Stimulated activated CD4-positive, alpha-beta T cell treated with anti-CD3 and anti-CD28 coated beads, Interleukin-4, amount 100 ng/mL, for 4 hours (primary cell): ENCODE measurements around the gene CPAMD8.
"Not testable (repeated sequence)": the region's sequence is repeated elsewhere in the genome, so short reads cannot be mapped to it uniquely, and the experiment has no call there.

Source experiments
- DNase-seq, 2 experiments: peaks; one replicate each; pipeline ENCODE4 v3.0.0-alpha.2; 2020

The CPAMD8 gene

DNA sequence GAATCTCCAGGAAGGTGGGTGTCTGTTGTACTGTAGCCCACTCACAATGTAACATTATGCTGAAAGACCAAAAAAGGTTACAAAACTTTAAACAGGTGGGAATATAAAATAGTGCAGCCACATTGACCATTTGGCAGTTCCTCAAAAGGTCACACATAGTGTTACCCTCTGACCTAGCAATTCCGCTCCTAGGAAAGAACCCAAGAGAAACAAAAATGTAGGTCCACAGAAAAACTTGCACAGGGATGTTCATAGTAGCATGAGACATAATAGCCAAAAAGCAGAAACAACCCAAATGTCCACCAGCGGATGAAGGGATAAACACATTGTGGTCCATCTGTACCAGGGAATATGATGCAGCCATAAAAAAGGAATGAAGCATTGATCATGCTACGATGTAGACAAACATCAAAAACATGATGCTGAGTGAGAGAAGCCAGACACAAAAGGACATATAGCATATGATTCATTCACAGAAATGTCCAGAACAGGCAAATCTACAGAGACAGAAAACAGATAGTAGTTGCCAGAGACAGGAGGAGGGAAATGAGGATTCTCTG lies 27.9 kb downstream of the CPAMD8 start:
- DNase-seq: no peak

DNA sequence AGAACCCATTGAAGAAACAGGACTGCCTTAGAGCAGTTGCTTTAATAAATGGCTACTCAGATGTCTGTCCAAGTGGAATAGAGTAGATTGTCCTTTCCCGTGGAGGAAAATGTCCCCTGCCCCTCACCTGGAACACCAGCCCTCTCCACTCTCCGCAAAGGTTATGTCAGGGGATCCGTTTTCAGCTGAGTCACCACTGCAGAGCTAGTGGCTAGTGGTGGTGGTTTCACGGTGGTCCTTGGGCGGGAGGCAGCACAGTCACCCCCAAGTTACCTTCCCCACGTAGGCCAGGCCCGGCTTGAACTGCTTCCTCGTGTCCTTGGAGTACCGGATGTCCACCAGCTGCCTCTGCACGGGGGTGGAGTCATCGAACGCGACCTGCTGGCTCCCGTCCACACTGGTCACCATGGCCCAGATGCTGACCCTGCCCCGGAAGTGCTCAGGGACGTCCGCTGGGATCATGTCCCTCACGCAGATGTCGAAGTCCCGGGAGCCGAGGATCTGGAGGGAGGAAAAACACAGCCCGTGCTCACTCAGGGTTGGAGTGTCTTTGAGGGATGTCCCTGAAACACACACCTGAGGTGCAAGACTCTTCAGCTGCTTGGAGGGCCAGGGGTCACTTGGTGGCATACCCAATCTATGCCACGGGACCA lies 29.6 kb downstream of the CPAMD8 start:
- not testable (repeated sequence) for DNase-seq

DNA sequence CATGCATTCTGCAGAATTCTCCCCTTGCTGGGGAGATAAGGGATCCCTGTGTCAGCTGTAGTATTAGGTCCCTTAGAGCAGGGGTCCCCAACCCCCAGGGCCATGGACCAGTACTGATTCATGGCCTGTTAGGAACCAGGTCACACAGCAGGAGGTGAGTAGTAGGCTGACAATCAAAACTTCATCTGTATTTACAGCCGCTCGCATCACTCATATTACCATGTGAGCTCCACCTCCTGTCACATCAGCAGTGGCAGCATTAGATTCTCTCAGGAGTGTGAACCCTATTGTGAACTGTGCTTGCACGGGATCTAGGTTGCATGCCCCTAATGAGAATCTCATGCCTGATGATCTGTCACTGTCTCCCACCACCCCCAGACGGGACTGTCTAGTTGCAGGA lies 37.9 kb downstream of the CPAMD8 start:
- DNase-seq: no peak

DNA sequence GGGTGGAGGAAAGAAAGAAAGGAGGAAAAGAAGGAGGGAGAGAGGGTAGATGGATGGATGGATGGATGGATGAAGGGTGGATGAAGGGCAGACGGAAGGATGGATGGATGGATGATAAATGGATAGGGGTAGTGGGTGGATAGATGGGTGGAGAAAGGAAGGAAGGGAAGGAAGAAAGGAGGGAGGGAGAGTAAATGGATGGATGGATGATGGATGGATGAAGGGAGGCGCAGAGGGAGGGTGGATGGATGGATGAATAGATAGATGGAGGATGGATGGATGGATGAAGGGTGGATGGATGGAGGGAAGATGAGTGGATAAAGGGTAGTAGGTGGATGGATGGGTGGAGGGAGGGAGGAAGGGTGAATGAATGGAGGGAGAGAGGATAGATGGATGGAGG lies 41.2 kb downstream of the CPAMD8 start:
- DNase-seq: no peak

DNA sequence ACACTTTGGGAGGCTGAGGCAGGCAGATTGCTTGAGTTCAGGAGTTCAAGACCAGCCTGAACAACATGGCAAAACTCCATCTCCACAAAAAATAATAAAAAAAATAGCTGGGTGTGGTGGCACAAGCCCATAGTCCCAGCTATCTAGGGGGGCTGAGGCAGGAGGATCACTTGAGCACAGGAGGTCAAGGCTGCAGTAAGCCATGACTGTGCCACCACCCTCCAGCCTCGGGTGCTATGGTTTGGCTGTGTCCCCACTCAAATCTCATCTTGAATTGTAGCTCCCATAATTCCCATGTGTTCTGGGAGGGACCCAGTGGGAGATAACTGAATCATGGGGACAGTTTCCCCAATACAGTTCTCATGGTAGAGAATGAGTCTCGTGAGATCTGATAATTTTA lies 44.0 kb downstream of the CPAMD8 start:
- not testable (repeated sequence) for DNase-seq

DNA sequence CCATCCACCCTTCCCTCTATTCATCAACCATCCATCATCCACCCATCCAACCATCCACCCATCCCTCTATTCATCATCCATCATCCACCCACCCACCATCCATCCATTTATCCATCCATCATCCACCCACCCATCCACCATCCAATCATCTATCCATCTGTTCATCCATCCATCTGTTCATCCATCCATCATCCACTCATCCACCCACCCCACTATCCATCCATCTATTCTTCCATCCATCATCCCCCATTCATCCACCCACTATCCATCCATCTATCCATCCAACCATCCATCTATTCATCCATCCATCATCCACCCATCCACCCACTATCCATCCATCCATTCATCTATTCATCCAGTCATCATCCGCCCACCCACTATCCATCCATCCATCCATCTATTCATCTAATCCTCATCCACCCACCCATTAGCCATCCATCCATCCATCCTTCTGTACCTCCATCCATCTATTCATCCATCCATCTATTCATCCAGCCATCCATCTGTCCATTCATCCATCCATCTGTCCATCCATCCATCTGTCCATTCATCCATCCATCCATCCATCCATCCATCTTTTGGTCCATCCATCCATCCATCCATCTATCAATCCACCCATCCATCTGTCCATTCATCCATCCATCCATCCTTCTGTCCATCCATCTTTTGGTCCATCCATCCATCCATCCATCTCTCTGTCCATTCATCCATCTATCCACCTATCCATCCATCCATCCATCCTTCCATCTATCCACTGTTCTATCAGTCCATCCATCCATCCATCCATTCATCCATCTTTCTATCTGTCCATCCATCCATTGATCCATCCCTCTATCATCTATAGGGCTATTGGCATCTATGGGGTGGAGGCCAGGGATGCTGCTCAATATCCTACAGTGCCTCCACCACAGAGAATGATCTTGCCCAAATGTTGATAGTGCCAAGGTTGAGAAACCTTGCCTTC lies 47.5 kb downstream of the CPAMD8 start:
- DNase-seq: no peak

DNA sequence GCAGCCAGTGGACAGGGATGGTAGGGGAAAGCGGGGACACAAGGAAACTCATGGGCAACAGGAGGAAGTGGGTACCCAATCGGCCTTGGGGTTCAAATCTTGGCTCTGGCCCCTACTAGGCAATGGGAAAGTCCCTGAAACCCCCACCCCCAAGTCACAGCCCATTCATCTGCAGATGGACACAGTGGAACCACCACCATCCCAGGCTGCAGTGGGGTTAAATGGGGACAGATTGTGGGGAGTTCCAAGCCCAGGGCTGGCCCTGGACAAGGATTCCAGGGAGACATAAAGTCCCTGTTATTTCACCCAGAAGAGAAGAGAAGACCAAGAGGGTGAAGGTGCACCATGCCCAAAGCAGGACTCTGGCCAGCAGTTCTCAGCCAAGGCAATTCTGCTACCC lies 48.5 kb downstream of the CPAMD8 start:
- no peak for DNase-seq

DNA sequence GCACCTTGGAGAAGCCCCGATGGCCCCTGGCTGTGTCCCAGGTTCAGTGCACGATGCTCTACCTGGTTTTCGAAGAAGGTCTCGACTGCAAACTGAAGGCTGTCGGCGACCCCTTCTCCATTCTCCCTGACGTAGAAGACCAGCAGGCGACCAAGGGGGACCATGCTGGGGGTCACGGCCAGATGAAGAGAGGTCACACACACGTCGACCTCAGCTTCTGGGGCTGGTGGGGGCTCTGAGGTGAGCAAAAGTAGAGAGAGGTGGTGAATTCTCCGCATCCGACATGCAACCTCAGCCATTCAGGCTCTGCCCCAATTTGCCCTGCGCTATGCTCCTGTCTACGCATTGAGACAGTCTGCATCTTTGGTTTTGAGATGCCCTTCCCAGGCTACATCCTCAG lies 49.3 kb downstream of the CPAMD8 start:
- DNase-seq: no peak

DNA sequence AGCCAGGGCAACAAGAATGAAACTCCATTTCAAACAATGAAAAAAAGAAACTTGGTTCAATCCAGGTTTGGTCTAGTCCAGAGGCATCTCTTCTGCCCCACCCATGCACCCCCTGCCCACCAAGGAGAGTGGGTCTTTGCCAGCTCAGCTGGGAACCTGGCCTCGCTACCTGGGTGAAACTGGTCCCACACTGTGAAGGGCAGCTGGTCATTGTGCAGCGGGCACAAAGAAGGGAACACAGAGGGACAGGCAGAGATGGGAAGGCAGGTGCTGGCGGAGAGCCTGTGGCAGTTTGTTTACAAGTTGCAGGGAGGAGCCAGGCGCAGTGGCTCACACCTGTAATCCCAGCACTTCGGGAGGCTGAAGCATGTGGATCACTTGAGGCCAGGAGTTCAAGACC lies 50.2 kb downstream of the CPAMD8 start:
- no peak for DNase-seq

DNA sequence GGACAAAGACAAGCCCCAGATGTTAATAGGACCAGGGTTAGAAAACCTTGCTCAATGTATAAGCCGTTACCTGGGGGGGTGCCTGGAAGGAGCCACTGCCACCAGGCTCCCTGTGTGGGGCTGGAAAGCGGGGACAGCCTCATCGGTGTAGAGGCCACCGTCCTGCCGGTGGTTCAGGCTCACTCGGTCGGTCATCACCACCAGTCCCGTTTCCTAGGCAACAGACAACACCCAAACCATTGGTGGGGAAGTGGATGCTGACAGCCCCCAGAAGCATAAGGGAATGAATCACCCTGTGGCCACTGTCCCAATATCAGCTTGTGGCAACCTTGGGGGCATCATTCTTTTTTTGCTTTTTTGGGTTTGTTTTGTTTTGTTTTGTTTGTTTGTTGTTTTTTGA lies 55.8 kb downstream of the CPAMD8 start:
- DNase-seq: no peak

DNA sequence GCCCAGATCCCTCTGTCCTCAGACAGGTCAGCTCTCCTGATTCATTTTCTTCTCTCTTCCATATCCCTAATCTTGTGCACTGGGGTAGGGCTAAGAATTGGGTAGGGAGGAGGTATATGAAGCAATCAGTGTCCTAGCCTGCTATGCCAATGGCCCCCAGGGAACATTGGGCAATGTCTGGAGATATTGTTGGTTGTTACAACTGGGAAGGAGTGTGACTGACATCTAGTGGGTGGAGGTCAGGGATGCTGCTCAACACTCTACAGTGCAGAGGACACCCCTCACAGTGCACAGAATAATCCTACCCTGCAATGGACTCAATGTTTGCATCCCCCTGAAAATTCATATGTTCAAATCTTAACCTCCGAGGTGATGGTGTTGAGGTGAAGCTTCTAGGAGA lies 57.5 kb downstream of the CPAMD8 start:
- DNase-seq: no peak

DNA sequence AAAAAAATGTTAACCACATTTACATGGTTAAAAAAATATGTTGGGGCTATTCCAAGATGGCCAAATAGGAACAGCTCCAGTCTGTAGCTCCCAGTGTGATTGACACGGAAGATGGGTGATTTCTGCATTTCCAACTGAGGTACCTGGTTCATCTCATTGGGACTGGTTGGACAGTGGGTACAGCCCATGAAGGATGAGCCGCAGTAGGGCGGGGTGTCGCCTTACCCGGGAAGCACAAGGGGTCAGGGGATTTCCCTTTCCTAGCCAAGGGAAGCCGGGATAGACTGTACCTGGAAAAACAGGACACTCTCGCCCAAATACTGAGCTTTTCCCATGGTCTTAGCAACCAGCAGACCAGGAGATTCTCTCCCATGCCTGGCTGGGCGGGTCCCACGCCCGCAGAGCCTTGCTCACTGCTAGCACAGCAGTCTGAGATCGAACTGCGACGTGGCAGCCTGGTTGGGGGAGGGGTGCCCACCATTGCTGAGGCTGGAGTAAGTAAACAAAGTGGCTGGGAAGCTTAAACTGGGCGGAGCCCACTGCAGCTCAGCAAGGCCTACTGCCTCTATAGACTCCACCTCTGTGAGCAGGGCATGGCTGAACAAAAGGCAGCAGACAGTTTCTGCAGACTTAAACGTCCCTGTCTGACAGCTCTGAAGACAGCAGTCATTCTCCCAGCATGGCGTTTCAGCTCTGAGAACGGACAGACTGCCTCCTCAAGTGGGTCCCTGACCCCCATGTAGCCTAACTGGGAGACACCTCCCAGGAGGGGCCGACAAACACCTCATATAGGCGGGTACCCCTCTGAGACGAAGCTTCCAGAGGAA lies 65.4 kb downstream of the CPAMD8 start:
- DNase-seq: not testable (repeated sequence)

DNA sequence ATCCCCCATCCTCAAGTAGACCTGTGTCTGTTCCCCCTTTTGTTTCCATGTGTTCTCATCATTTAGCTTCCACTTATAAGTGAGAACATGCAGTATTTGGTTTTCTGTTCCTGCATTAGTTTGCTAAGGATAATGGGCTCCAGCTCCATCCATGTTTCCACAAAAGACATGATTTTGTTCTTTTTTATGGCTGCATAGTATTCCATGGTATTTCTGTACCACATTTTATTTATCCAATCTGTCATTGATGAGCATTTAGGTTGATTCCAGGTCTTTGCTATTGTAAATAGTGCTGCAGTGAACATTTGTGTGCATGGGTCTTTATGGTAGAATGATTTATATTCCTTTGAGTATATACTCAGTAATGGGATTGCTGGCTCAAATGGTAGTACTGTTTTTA lies 68.3 kb downstream of the CPAMD8 start:
- DNase-seq: not testable (repeated sequence)

DNA sequence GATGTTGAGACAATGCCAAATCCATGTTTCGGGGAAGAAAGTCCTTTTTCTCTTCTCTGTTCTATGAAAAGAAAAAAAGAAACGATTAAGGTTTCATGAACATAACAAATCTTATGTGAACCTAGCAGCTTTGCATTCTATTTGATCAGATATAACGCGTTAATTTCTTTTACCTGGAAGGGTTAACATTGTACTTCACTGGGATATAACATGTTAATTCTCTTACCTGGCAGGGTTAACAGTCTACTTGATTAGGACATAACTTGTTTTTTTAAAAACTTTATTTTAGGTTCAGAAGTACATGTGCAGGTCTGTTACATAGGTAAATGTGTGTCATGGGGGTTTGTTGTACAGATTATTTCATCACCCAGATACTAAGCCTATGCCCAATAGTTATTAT lies 68.8 kb downstream of the CPAMD8 start:
- no peak for DNase-seq

DNA sequence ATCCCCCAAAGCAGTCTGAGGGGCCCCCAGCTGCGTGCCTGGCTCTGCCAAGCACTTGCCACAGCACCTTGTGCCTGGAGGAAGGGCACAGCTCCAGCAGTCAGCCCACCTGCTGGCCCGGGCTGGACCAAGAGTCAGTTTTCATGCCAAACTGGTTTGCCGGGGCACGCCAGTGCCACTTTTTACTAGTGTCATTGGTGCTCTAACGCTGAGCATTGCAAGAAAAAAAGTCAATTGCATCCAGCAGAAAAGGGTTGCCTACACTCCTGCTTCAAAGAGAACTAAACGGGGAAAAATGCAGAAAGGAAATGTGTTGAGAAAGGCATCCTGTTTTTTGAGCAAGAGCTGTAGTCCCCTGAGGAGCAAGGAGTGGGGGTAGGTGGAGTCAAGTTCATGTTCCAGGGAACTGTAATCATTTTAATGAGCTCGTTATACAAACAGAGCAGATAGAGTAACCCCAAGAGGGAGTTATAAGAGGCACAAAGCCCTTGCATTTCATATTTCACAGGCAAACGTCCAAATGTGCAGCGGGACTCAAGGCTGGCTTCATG lies 69.4 kb downstream of the CPAMD8 start:
- no peak for DNase-seq

DNA sequence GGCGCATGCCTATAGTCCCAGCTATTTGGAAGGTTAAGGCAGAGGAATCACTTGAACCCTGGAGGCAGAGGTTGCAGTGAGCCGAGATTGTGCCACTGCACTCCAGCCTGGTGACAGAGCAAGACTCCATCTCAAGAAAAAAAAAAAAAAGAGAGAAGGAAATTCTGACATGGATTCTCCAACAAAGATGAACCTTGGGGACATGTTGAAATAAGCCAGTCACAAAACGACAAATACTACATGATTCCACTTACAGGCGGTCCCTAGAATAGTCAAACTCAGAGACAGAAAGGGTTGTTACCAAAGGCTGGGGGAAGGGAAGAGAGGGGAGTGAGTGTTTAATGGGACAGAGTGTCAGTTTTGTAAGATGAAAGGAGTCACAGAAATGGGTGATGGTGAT lies 71.4 kb downstream of the CPAMD8 start:
- DNase-seq: no peak

DNA sequence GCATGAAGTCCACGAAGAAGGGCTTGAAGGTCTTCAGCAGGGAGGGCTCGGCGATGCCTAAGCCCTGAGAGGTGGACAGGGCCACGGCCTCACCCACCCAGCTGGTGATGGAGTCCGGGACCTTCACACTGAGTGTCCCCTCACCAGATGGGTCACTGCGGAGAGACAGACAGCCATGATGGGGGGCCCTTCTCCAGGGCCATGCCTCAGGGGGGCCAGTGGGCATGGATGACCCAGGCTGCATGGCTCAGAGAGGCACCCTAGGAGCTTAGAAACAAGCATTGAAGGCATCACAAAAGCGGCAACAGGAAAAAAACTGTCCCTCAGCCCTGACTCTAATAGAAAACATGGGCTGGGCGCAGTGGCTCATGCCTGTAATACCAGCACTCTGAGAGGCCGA lies 74.6 kb downstream of the CPAMD8 start:
- no peak for DNase-seq

DNA sequence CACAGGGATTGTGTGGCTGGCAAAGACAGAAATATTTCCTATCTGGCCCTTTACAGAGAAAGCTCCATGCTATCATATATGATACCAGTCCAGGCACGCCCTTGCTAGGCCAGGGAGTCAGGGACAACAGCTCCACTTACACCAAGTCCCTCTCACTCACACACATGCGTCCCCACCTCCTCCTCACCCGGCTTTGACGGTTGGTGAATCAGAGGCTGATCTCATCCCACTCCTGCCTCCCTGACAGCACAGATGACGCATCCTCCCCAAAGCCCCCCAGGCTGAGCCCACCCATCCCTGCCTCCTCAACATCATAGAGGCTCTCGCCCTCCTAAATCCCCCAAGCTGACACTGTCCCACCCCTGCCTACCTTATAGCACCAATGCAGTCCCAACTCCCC lies 75.1 kb downstream of the CPAMD8 start:
- no peak for DNase-seq

DNA sequence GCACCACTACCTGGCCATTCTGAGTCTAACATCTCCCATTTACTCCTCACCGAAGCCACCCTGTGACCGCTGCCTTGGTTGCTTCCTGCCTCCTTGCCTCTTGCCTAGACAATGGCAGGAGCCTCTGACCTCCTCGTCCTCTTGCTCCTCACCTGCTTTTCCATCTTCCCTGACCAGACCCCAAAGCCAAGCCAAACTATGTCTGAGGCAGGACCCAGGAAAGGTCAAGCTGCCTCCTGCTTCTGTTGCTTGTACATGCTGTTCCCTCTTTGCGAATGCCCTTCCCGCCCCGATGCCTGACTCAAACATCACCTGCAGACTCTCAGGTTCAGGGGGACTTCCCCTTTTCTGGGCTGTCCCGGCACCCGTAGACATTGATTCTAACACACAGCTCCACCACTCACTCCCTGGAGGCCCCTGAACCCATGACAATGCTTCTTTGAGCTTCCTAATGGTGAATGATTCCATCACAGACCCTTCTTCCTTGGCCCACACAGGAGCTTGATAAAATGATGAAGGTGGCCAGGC lies 77.0 kb downstream of the CPAMD8 start:
- no peak for DNase-seq

DNA sequence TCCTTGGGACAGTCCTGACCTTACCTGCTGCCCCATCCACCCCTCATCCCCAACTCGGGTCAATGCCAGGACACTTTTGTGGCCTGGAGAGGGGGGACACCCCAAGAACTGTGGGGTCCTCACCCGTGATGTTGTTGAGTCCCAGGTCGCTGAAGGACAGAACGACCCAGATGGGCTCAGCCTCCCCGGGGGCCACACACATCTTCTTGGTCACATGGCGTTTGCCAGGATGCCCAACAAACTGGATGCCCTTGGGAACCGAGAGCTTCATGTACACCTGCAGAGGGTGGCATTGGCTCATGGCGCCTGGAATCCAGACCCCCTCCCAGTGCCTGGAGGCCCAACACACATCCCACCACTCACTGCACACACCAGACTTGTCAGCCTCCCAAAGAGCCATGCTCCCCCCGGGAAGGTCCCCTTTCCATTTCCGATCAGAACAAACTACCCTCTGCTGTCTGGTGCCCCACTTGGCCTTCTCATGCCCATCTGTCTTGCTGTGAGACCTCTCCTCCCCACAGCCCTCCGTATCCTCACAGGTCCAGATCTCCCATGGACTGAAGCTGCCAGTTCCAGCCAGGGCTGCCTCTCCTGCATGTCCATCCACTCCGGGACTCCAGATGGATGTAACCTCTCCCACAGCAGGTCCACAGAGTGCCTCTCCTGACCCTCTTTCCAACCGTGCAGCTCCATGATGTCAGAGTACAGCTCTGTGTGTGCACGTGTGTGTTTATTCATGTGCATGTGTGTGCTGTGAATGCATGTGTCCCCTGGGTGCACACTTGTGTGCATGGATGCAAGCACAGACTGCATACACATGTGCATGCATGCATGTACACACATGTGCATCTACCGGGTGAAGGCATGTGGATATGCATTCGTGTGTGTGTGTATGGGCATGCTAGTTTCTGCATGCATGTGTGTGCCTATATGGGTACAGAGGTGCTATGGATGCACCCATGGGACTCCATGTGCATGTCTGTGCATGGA lies 79.4 kb downstream of the CPAMD8 start:
- no peak for DNase-seq

DNA sequence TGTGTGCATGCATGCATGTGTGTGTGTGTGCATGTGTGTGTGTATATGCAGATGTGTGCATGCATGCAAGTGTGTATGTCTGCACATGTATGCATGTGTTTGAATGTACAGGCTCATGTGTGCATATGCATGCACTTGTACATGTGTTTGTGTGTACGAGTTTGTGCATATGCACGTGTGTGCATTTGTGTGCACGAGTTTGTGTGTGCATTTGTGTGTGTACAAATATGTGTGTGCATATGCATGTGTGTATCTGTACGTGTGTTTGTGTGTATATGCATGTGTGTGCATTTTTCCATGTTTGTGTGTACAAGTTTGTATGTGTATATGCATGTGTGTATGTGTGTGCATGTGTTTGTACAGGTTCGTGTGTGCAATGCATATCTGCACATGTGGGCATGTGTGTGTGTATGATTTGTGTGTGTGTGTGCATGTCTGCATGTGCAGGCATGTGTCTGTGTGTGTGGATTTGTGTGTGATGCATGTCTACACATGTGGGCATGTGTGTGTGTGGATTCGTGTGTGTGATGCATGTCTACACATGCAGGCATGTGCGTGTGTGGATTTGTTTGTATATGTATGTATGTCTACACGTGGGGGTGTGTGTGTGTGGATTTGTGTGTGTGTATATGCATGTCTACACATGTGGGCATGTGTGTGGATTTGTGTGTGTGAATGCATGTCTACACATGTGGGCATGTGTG lies 80.7 kb downstream of the CPAMD8 start:
- no peak for DNase-seq
